Hepatocyte (in vitro differentiated cells): ENCODE measurements around the gene CCR5. TPM values are rescaled to one million over a fixed set of nuclear protein-coding genes. Genes with fewer than 3 reads are reported as not detected.

Source experiments
- DNase-seq: peaks from one replicate; pipeline ENCODE4 v3.0.0-alpha.2; 2016; ENCODE audit warnings: low spot score
- H2AFZ ChIP-seq: fragments of 200-600 bp; sonication (generic); 2 replicates; pipeline ENCODE4 v1.6.0; 2016; ENCODE audit warnings: antibody characterized with exemption, mild to moderate bottlenecking
- H3K27ac ChIP-seq: fragments of 200-600 bp; sonication (generic); 2 replicates; pipeline ENCODE4 v1.5.1; 2016; ENCODE audit warnings: mild to moderate bottlenecking
- H3K27me3 ChIP-seq: fragments of 200-600 bp; sonication (generic); 2 replicates; pipeline ENCODE4 v1.6.1; 2016
- H3K36me3 ChIP-seq: fragments of 200-600 bp; sonication (generic); replicated peaks from 2 replicates; pipeline ENCODE4 v1.5.1; 2016; ENCODE audit warnings: low read depth; ENCODE audit not compliant: insufficient read depth
- H3K4me1 ChIP-seq: fragments of 200-600 bp; sonication (generic); 2 replicates; pipeline ENCODE4 v1.5.1; 2016; ENCODE audit warnings: mild to moderate bottlenecking, moderate library complexity; ENCODE audit not compliant: insufficient read depth
- H3K4me2 ChIP-seq: fragments of 200-600 bp; sonication (generic); 2 replicates; pipeline ENCODE4 v1.6.0; 2016
- H3K4me3 ChIP-seq: fragments of 200-600 bp; sonication (generic); 2 replicates; pipeline ENCODE4 v1.5.1; 2016; ENCODE audit warnings: mild to moderate bottlenecking
- H3K79me2 ChIP-seq: fragments of 200-600 bp; sonication (generic); 2 replicates; pipeline ENCODE4 v1.6.0; 2017; ENCODE audit warnings: mild to moderate bottlenecking
- H3K9me2 ChIP-seq: fragments of 200-600 bp; sonication (generic); replicated peaks from 2 replicates; pipeline ENCODE4 v1.6.0; 2017; ENCODE audit warnings: mild to moderate bottlenecking; ENCODE audit not compliant: insufficient read depth
- H3K9me3 ChIP-seq: fragments of 200-600 bp; sonication (generic); 2 replicates; pipeline ENCODE4 v1.5.1; 2016; ENCODE audit warnings: low read depth, mild to moderate bottlenecking
- H4K20me1 ChIP-seq: fragments of 200-600 bp; sonication (generic); 2 replicates; pipeline ENCODE4 v1.6.0; 2016; ENCODE audit warnings: mild to moderate bottlenecking; ENCODE audit not compliant: insufficient read depth, poor library complexity, severe bottlenecking
- EZH2 ChIP-seq: fragments of 200-600 bp; sonication (generic); IDR thresholded peaks from 2 replicates; pipeline ENCODE4 v1.6.1; 2016; ENCODE audit warnings: antibody characterized with exemption, mild to moderate bottlenecking, borderline replicate concordance
- EZH2phosphoT487 ChIP-seq: fragments of 200-600 bp; sonication (generic); IDR thresholded peaks from one replicate; pipeline ENCODE4 v1.6.1; 2018; ENCODE audit warnings: antibody characterized with exemption, mild to moderate bottlenecking, low read depth, moderate library complexity; ENCODE audit not compliant: unreplicated experiment, severe bottlenecking
- WGBS: methylation state at CpG from one replicate; pipeline ENCODE4 v1.1.6; 2016; ENCODE audit warnings: low lambda C conversion rate; ENCODE audit errors: missing lambda C conversion rate; 5-methylcytosine and 5-hydroxymethylcytosine counted together
- polyA plus RNA-seq: library from polyadenylated mRNA; unstranded; fragments of >200 nt; fragmentation: Nextera tagmentation; extraction: Ambion mirVana; gene quantifications from 2 replicates; pipeline ENCODE4 v1.2.1, GENCODE V29; 2016
- total RNA-seq: library from RNA; depleted of rRNA; stranded (reverse); fragments of >200 nt; gene quantifications from 2 replicates; pipeline ENCODE4 v1.2.3, GENCODE V29; 2014
- TF ChIP-seq, protein P1 (sequence below): fragments of 200-600 bp; sonication (generic); IDR thresholded peaks from 2 replicates; pipeline ENCODE4 v1.5.1; 2016; ENCODE audit warnings: antibody characterized with exemption, mild to moderate bottlenecking; ENCODE audit not compliant: poor library complexity

CCR5 gene
- total and polyA plus RNA-seq, 2 experiments from 2014 or later = 0.07 TPM; not detected in 1

DNA sequence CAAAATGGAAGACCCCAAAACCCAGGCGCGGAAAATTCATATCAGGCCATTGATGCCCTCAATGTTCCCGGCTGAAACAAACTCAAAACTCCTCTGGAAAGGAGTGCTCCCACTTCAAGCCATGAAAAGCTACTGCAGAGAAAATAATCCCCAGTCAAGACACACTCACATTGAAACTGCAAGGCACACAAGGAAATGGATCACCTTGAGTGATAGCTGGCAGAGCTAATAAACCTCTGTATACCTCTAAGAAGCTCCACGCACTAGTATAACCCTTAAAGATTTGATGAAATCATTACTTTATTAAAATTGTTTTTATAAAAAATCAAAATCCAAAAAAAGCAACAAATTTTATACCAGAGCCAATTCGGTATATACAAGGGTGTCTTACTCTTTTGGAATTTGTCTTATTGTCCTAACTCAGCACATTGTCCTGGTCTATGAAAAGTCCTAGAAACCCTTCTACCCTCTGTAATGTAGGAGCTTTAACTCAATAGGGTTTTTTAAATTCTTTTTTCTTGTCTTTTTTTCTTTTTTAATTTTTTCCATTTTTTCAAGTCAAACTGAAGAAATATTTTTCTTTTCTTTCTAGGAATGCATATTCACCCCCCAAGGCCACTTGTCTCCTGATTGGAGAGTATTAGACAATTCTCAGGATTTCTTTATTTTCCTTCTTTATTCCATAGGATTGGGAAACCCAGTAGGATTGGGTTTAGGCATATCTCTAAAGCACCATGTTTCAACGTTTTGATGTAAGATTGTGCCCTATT lies 27.6 kb downstream of the CCR5 start:
- H3K4me1 ChIP-seq = no peaks in the 10 kb centered on the region
- H3K9me2 ChIP-seq = no peaks in the 10 kb centered on the region
- no peaks in the 10 kb centered on the region for H3K9me3 ChIP-seq
- no peaks in the 10 kb centered on the region for H3K79me2 ChIP-seq
- WGBS = 89% methylated on average over 6 of the region's 6 CpGs
- H3K4me2 ChIP-seq = no peak overlapping the region
- no peak overlapping the region for H2AFZ ChIP-seq
- H3K36me3 ChIP-seq = no peaks in the 10 kb centered on the region
- H4K20me1 ChIP-seq = no peaks in the 10 kb centered on the region
- no peak overlapping the region for H3K4me3 ChIP-seq
- H3K27me3 ChIP-seq = peaks cover 18% of the 10 kb centered on the region
- DNase-seq = no peak
- H3K27ac ChIP-seq = no peak overlapping the region
- no peak for TF ChIP-seq EZH2
- TF ChIP-seq, protein P1, sequence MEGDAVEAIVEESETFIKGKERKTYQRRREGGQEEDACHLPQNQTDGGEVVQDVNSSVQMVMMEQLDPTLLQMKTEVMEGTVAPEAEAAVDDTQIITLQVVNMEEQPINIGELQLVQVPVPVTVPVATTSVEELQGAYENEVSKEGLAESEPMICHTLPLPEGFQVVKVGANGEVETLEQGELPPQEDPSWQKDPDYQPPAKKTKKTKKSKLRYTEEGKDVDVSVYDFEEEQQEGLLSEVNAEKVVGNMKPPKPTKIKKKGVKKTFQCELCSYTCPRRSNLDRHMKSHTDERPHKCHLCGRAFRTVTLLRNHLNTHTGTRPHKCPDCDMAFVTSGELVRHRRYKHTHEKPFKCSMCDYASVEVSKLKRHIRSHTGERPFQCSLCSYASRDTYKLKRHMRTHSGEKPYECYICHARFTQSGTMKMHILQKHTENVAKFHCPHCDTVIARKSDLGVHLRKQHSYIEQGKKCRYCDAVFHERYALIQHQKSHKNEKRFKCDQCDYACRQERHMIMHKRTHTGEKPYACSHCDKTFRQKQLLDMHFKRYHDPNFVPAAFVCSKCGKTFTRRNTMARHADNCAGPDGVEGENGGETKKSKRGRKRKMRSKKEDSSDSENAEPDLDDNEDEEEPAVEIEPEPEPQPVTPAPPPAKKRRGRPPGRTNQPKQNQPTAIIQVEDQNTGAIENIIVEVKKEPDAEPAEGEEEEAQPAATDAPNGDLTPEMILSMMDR = no peak
- TF ChIP-seq EZH2phosphoT487 = no peak

DNA sequence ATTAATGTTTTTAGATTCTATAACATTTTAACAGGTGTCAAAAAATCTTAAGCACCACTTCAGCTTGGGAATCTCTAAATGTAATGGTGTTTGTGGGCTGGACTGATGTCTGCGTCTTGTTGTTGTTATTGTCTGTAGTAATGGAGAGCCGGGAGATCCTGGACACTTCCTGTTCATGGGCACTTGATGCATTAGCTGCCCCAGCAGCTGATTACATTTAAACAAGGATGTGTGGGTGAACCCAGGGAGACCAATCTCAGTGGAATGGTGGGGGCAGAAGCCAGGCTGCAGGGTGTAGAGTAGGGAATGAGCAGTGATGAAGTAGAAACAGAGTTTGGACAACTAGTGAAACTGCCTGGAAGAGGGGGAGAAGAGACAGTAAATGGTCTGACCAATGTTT lies 28.4 kb downstream of the CCR5 start:
- no peaks in the 10 kb centered on the region for H4K20me1 ChIP-seq
- no peaks in the 10 kb centered on the region for H3K9me3 ChIP-seq
- no peaks in the 10 kb centered on the region for H3K79me2 ChIP-seq
- H3K9me2 ChIP-seq = no peaks in the 10 kb centered on the region
- no peak overlapping the region for H3K4me2 ChIP-seq
- H3K27ac ChIP-seq = no peak overlapping the region
- no peak overlapping the region for H2AFZ ChIP-seq
- WGBS = 74% methylated on average over 2 of the region's 2 CpGs
- no peak for TF ChIP-seq EZH2
- no peak for TF ChIP-seq EZH2phosphoT487
- TF ChIP-seq, protein P1 = no peak
- H3K36me3 ChIP-seq = no peaks in the 10 kb centered on the region
- H3K27me3 ChIP-seq = peaks cover 21% of the 10 kb centered on the region
- DNase-seq = no peak
- no peaks in the 10 kb centered on the region for H3K4me1 ChIP-seq
- no peak overlapping the region for H3K4me3 ChIP-seq

DNA sequence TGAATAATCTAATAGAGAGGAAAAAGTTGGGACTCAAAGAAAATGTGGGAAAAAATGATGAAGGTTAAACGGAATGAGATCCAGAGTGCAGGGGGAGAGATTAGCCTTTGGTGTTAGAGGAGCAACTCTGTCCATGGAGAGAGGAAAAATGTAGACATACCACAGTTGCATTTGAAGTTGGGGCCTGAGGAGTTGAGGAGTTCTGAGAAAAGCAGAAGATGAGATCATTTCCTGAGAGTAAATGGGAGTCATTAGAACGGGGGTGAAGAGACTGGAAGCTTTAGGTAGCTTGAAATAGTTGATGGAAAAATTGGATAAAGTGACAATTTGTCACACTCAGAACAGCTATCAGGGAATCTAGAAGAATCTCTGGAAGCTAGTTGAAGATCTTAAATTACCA lies 28.8 kb downstream of the CCR5 start:
- no peak overlapping the region for H2AFZ ChIP-seq
- H3K4me1 ChIP-seq = no peaks in the 10 kb centered on the region
- no peaks in the 10 kb centered on the region for H3K36me3 ChIP-seq
- no peaks in the 10 kb centered on the region for H3K9me3 ChIP-seq
- peaks cover 21% of the 10 kb centered on the region for H3K27me3 ChIP-seq
- TF ChIP-seq, protein P1 = no peak
- TF ChIP-seq EZH2 (no peak), EZH2phosphoT487 (no peak)
- no peak overlapping the region for H3K4me2 ChIP-seq
- H3K9me2 ChIP-seq = no peaks in the 10 kb centered on the region
- H3K4me3 ChIP-seq = no peak overlapping the region
- DNase-seq = no peak
- H4K20me1 ChIP-seq = no peaks in the 10 kb centered on the region
- WGBS = 64% methylated on average over 2 of the region's 2 CpGs
- H3K27ac ChIP-seq = peak overlapping the region; percentile 36
- no peaks in the 10 kb centered on the region for H3K79me2 ChIP-seq
